Gastroesophageal sphincter (tissue), 4 donors: ENCODE measurements around the gene TFF1. TPM values are rescaled to one million over a fixed set of nuclear protein-coding genes. Genes with fewer than 3 reads are reported as not detected.

Experiments used
- ATAC-seq: fragments of 150-250 bp; one replicate; pipeline ENCODE4 v1.9.1; 2016; ENCODE audit warnings: mild to moderate bottlenecking, moderate library complexity
- H3K27ac ChIP-seq, 4 donors: fragments of 200-600 bp; sonication (generic) in 3 of 4; 1 replicate in 3 of 4; 2 replicates in 1 of 4; pipeline ENCODE4 v1.5.1; 2016 to 2019
- H3K27me3 ChIP-seq: fragments of 200-600 bp; sonication (generic); one replicate; pipeline ENCODE4 v1.5.1; 2019
- H3K36me3 ChIP-seq, 2 donors: fragments of 200-600 bp; sonication (generic); one replicate each; pipeline ENCODE4 v1.5.1; 2019; ENCODE audit warnings: control low read depth in 1 of 2
- H3K4me1 ChIP-seq, 3 donors: fragments of 200-600 bp; sonication (generic); 1 replicate in 2 of 3; 2 replicates in 1 of 3; pipeline ENCODE4 v1.5.1; 2016 to 2019; ENCODE audit warnings: control low read depth in 2 of 3
- H3K4me3 ChIP-seq, 2 donors: fragments of 200-600 bp; sonication (generic); one replicate each; pipeline ENCODE4 v1.5.1; 2019; ENCODE audit warnings: mild to moderate bottlenecking in 1 of 2, moderate library complexity in 1 of 2
- H3K9me3 ChIP-seq, 3 donors: fragments of 200-600 bp; sonication (generic); one replicate each; pipeline ENCODE4 v1.5.1; 2017 to 2019; ENCODE audit warnings: control low read depth in 2 of 3
- EP300 ChIP-seq: sonication (generic); formaldehyde crosslinking; IDR thresholded peaks from one replicate; pipeline ENCODE4 v1.6.1; 2017; ENCODE audit warnings: antibody characterized with exemption, mild to moderate bottlenecking
- POLR2A ChIP-seq, 2 donors: fragments of 450-650 bp; IDR thresholded peaks; one replicate each; pipeline ENCODE4 v1.6.1; 2017; ENCODE audit warnings: antibody characterized with exemption in 2 of 2, mild to moderate bottlenecking in 2 of 2, moderate library complexity in 1 of 2
- POLR2AphosphoS5 ChIP-seq: sonication (generic); formaldehyde crosslinking; IDR thresholded peaks from one replicate; pipeline ENCODE4 v1.6.1; 2017; ENCODE audit warnings: antibody characterized with exemption
- WGBS, 2 donors: methylation state at CpG; one replicate each; pipeline ENCODE4 v1.1.5; 2018; ENCODE audit warnings: low coverage in 1 of 2; 5-methylcytosine and 5-hydroxymethylcytosine counted together
- total RNA-seq, 4 donors: library from RNA; depleted of rRNA; stranded (reverse); fragments of >200 nt; gene quantifications; one replicate each; pipeline ENCODE4 v1.1.0, GENCODE V29; 2016
- TF ChIP-seq, protein P1 (sequence below), 4 experiments: fragments of 200-600 bp in 2 of 4; fragments of 450-650 bp in 2 of 4; sonication (generic) in 1 of 4; IDR thresholded peaks; one replicate each; pipeline ENCODE4 v1.5.1; 2017 to 2019; ENCODE audit warnings: antibody characterized with exemption in 4 of 4, mild to moderate bottlenecking in 2 of 4, moderate library complexity in 2 of 4

TFF1 gene
- total RNA-seq, 4 donors from 2014 or later, result not detected

DNA sequence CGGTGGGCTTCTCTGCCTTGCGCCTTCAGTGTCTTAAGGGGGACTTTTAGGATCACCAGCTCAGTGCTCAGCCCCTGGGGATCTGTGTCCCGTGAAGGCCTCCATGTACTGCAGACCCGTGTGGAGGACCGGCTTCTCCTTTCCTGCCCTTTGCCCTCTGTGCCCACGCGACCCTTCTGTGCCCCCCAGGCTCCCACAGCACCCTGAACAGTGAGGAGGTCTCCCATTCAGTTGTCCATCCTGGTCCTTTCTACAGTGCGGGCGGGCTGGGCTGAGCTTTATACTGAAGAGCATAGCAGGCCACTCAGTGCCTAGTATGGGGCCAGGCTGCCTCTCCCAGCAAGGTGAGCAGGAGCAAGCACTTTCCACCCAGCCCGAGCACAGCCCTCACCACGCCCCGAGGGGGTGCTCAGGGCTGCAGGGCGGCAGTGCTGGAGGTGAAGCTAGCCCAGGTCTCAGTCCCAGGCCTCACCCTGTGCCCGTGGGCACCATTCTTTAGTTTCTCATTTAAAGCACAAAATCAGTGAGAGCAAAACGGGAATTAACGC is 7.6 kb upstream of the TFF1 start:
- WGBS, 2 donors, result 72% methylated on average over 9 of the region's 16 CpGs; no CpG with 5 or more reads in 1 of the 2 donors

DNA sequence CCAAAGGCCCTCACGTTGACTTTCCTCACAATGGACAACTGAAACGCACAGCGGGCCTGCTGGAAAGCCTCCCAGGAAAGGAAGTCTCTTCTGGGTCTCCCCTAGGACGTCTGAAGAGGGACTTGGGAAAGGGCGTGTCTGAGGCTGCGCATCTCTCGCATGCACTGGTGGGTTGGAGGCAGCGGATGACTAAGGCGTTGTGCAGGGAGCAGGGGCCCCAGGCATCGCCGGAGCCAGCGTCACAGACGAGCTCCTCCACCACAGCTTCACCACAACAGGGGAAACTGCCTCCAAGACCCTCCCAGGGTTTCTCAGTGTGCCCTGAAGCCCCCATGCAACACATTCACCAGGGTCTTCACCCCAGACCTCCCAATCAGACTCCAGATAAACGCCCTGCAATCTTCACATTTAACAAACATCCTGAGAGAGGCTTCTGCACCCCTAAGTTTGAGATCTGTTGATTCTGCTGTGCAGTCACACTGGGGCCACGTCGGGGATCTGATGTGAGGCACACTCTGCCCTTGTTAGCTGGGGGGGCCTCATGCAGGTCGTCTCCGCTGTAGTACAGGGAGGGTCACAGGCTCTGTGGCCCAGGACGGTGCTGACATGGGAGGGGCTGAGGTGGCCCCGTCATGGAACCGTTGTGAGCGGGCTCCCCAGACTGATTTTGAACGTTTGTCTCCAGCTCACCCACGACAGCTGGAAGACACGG is 7.0 kb upstream of the TFF1 start:
- no peak overlapping the region for H3K4me3 ChIP-seq
- peaks cover 50% of the 10 kb centered on the region for H3K27me3 ChIP-seq
- no peaks in the 10 kb centered on the region for H3K9me3 ChIP-seq
- no peaks in the 10 kb centered on the region for H3K36me3 ChIP-seq
- TF ChIP-seq POLR2A (IDR thresholded peaks at IDR 0.05), result no peak
- TF ChIP-seq EP300, result no peak
- TF ChIP-seq POLR2AphosphoS5, result no peak
- TF ChIP-seq, protein P1, sequence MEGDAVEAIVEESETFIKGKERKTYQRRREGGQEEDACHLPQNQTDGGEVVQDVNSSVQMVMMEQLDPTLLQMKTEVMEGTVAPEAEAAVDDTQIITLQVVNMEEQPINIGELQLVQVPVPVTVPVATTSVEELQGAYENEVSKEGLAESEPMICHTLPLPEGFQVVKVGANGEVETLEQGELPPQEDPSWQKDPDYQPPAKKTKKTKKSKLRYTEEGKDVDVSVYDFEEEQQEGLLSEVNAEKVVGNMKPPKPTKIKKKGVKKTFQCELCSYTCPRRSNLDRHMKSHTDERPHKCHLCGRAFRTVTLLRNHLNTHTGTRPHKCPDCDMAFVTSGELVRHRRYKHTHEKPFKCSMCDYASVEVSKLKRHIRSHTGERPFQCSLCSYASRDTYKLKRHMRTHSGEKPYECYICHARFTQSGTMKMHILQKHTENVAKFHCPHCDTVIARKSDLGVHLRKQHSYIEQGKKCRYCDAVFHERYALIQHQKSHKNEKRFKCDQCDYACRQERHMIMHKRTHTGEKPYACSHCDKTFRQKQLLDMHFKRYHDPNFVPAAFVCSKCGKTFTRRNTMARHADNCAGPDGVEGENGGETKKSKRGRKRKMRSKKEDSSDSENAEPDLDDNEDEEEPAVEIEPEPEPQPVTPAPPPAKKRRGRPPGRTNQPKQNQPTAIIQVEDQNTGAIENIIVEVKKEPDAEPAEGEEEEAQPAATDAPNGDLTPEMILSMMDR (IDR thresholded peaks at IDR 0.05), result no peak
- no peaks in the 10 kb centered on the region for H3K4me1 ChIP-seq
- no peak overlapping the region for H3K27ac ChIP-seq
- 57% methylated on average over 5 of the region's 25 CpGs; no CpG with 5 or more reads in 1 of the 2 donors for WGBS, 2 donors
- ATAC-seq, result no peak

More for the DNA sequence above, 7.6 kb upstream of the TFF1 start:
- no peak for ATAC-seq
- Histone ChIP-seq H3K36me3 (no peaks in the 10 kb centered on the region), H3K9me3 (no peaks in the 10 kb centered on the region), H3K27me3 (peaks cover 50% of the 10 kb centered on the region), H3K27ac (no peak overlapping the region), H3K4me1 (no peaks in the 10 kb centered on the region), H3K4me3 (no peak overlapping the region)
- TF ChIP-seq POLR2AphosphoS5 (no peak), POLR2A (IDR thresholded peaks at IDR 0.05) (no peak), EP300 (no peak)
- TF ChIP-seq, protein P1 (IDR thresholded peaks at IDR 0.05), result no peak

DNA sequence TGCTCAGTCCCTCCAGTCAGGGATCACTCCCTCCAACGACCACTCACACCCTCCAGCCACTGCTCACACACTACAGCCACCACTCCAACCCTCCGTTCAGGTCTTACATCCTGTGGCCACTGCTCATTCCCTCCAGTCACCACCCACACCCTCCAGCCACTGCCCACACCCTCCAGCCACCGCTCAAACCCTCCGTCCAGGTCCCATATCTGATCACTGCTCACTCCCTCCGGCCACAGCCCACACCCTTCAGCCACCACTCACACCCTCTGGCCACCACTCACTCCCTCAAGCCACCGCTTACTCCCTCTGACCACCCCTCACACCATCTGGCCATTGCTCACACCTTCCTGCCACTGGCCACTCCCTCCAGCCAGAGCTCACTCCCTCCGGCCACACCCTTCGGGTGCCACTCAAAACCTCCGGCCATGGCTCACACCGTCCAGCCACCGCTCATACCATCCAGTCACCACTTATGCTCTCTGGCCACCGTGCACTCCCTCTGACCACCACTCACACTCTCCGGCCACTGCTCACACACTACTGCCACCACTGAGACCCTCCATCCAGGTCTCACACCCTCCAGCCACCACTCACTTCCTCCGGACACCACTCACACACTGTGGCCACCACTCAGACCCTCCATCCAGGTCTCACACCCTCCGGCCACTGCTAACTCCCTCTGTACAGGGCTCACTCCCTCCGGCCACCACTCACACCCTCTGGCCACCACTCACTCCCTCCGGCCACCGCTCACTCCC is 4.7 kb upstream of the TFF1 start:
- H3K4me3 ChIP-seq, result no peak overlapping the region
- H3K9me3 ChIP-seq, result no peaks in the 10 kb centered on the region
- H3K27me3 ChIP-seq, result peaks cover 38% of the 10 kb centered on the region
- no peak overlapping the region for H3K27ac ChIP-seq
- H3K36me3 ChIP-seq, result no peaks in the 10 kb centered on the region
- H3K4me1 ChIP-seq, result no peaks in the 10 kb centered on the region
- 66 to 73% methylated on average over 13 to 18 of the region's 18 CpGs for WGBS, 2 donors
- ATAC-seq, result no peak
- TF ChIP-seq, protein P1 (IDR thresholded peaks at IDR 0.05), result no peak
- TF ChIP-seq POLR2A (IDR thresholded peaks at IDR 0.05) (no peak), POLR2AphosphoS5 (no peak), EP300 (no peak)

DNA sequence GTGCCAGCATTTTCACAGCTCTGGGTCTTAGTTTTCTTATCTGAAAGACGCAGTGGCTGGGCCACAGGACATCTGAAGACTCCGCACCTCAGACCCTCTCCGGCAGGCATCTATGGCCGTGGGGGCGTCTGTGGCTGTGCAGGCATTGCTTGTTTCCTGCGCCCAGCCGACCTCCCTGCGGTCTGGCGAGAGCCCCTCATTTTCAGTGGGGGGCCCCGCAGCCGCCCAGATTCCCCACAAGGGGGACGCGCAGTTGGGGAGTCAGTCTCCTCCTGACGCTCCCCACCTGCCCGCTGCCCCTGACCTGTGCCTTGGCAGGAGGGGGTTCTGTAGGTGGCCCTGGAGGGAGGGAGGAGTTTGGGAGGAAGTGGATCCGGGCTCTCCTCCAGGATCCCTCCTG is 3.5 kb upstream of the TFF1 start:
- no peaks in the 10 kb centered on the region for H3K4me1 ChIP-seq
- H3K36me3 ChIP-seq, result no peaks in the 10 kb centered on the region
- WGBS, 2 donors, result 67 to 81% methylated on average over 5 to 9 of the region's 16 CpGs
- no peak for ATAC-seq
- no peak overlapping the region for H3K27ac ChIP-seq
- H3K4me3 ChIP-seq, result no peak overlapping the region
- peaks cover 38% of the 10 kb centered on the region for H3K27me3 ChIP-seq
- TF ChIP-seq POLR2A (IDR thresholded peaks at IDR 0.05) (no peak), EP300 (no peak), POLR2AphosphoS5 (no peak)
- TF ChIP-seq, protein P1 (IDR thresholded peaks at IDR 0.05), result no peak
- H3K9me3 ChIP-seq, result no peaks in the 10 kb centered on the region
